Stimulated activated CD8-positive, alpha-beta memory T cell treated with anti-CD3 and anti-CD28 coated beads, Interleukin-12 subunit alpha, Interleukin-12 subunit beta, amount 100 ng/mL, for 24 hours (primary cell): ENCODE results near the gene STARD13.

Experiments
- DNase-seq: peaks from one replicate; pipeline ENCODE4 v3.0.0-alpha.2; 2020; ENCODE audit errors: extremely low read depth

The STARD13 gene

GRCh38 chr13:33276570-33276969, 9.0 kb downstream of the STARD13 start:
- DNase-seq: no peak

- no peak for DNase-seq
Observed at GRCh38 chr13:33275916-33276315, 9.6 kb downstream of the STARD13 start.

- no peak for DNase-seq
Observed at GRCh38 chr13:33274264-33274663, 11.3 kb downstream of the STARD13 start.

GRCh38 chr13:33272531-33273124, 12.9 kb downstream of the STARD13 start:
- no peak for DNase-seq

- no peak for DNase-seq
Observed at GRCh38 chr13:33271759-33272158, 13.8 kb downstream of the STARD13 start.

GRCh38 chr13:33270895-33271538, 14.5 kb downstream of the STARD13 start:
- DNase-seq: no peak

GRCh38 chr13:33265607-33266006, 19.9 kb downstream of the STARD13 start:
- no peak for DNase-seq

GRCh38 chr13:33265133-33265532, 20.4 kb downstream of the STARD13 start:
- no peak for DNase-seq

GRCh38 chr13:33264620-33264978, 21.0 kb downstream of the STARD13 start:
- no peak for DNase-seq

GRCh38 chr13:33263976-33264619, 21.5 kb downstream of the STARD13 start:
- no peak for DNase-seq

- no peak for DNase-seq
Observed at GRCh38 chr13:33263484-33263883, 22.1 kb downstream of the STARD13 start.

- DNase-seq: no peak
Observed at GRCh38 chr13:33262997-33263396, 22.6 kb downstream of the STARD13 start.

GRCh38 chr13:33262594-33262993, 23.0 kb downstream of the STARD13 start:
- no peak for DNase-seq

- no peak for DNase-seq
Observed at GRCh38 chr13:33262062-33262487, 23.5 kb downstream of the STARD13 start.

- no peak for DNase-seq
Observed at GRCh38 chr13:33261387-33262061, 24.0 kb downstream of the STARD13 start.

- no peak for DNase-seq
Observed at GRCh38 chr13:33260168-33261098, 25.1 kb downstream of the STARD13 start.

- no peak for DNase-seq
Observed at GRCh38 chr13:33259296-33259695, 26.3 kb downstream of the STARD13 start.

- no peak for DNase-seq
Observed at GRCh38 chr13:33258808-33259193, 26.8 kb downstream of the STARD13 start.

- no peak for DNase-seq
Observed at GRCh38 chr13:33257841-33258807, 27.4 kb downstream of the STARD13 start.

GRCh38 chr13:33256148-33256840, 29.3 kb downstream of the STARD13 start:
- DNase-seq: no peak
